ENCODE results near the gene RPL35.
A peak's percentile ranks its signal among the peaks of the same experiment; 100 is the strongest.
"Not testable (repeated sequence)": the region's sequence is repeated elsewhere in the genome, so short reads cannot be mapped to it uniquely, and the experiment has no call there.

Gene RPL35

GRCh38 chr9:124846969-124847368, 14.8 kb downstream of the RPL35 start:
- H2AFZ ChIP-seq (ENCODE audit: low read length): no peak overlapping the region
- no peaks in the 10 kb centered on the region for H3K9me3 ChIP-seq (ENCODE audit: insufficient read depth, low read depth, low read length)
- H3K36me3 ChIP-seq (ENCODE audit: insufficient read depth, low read length): no peaks in the 10 kb centered on the region
- TF ChIP-seq EZH2phosphoT487 (IDR thresholded peaks at IDR 0.05; ENCODE audit: borderline replicate concordance) (no peak), CTCF (conservative IDR thresholded peaks at IDR 0.05; ENCODE audit: low read length) (no peak)
- no peaks in the 10 kb centered on the region for H3F3A ChIP-seq (ENCODE audit: low read depth)
- H3K9ac ChIP-seq (ENCODE audit: low read depth, low read length, poor library complexity, severe bottlenecking): no peak overlapping the region
- no peak overlapping the region for H3K4me2 ChIP-seq (ENCODE audit: low read depth, low read length, poor library complexity, severe bottlenecking)
- no peaks in the 10 kb centered on the region for H3K4me1 ChIP-seq (ENCODE audit: insufficient read depth, low read length, poor library complexity, severe bottlenecking)
- H3K79me2 ChIP-seq (ENCODE audit: insufficient read depth, low read length): no peaks in the 10 kb centered on the region
- H4K20me1 ChIP-seq (ENCODE audit: insufficient read depth, low read length, poor library complexity, severe bottlenecking): no peaks in the 10 kb centered on the region
- H3K9me2 ChIP-seq (replicated peaks; ENCODE audit: low read depth, low read length): no peaks in the 10 kb centered on the region
- H3K4me3 ChIP-seq (ENCODE audit: low read length, poor library complexity, severe bottlenecking): no peak overlapping the region
- no peaks in the 10 kb centered on the region for H3K27me3 ChIP-seq (ENCODE audit: insufficient read depth, low read length, poor library complexity, severe bottlenecking)

- not testable (repeated sequence) for H3K4me2 ChIP-seq (ENCODE audit: low read depth, low read length, poor library complexity, severe bottlenecking); H3K9ac ChIP-seq (ENCODE audit: low read depth, low read length, poor library complexity, severe bottlenecking); H3K79me2 ChIP-seq (ENCODE audit: insufficient read depth, low read length); H2AFZ ChIP-seq (ENCODE audit: low read length); H3K4me1 ChIP-seq (ENCODE audit: insufficient read depth, low read length, poor library complexity, severe bottlenecking); H3K9me2 ChIP-seq (replicated peaks; ENCODE audit: low read depth, low read length); H3K36me3 ChIP-seq (ENCODE audit: insufficient read depth, low read length); H3F3A ChIP-seq (ENCODE audit: low read depth); H3K9me3 ChIP-seq (ENCODE audit: insufficient read depth, low read depth, low read length); H4K20me1 ChIP-seq (ENCODE audit: insufficient read depth, low read length, poor library complexity, severe bottlenecking); H3K27me3 ChIP-seq (ENCODE audit: insufficient read depth, low read length, poor library complexity, severe bottlenecking); H3K4me3 ChIP-seq (ENCODE audit: low read length, poor library complexity, severe bottlenecking)
Observed at GRCh38 chr9:124846467-124846866, 15.3 kb downstream of the RPL35 start.

GRCh38 chr9:124844291-124844690, 17.5 kb downstream of the RPL35 start:
- Histone ChIP-seq H3F3A (ENCODE audit: low read depth) (no peaks in the 10 kb centered on the region), H3K79me2 (ENCODE audit: insufficient read depth, low read length) (no peaks in the 10 kb centered on the region), H3K9me2 (replicated peaks; ENCODE audit: low read depth, low read length) (no peaks in the 10 kb centered on the region), H3K36me3 (ENCODE audit: insufficient read depth, low read length) (no peaks in the 10 kb centered on the region), H3K4me3 (ENCODE audit: low read length, poor library complexity, severe bottlenecking) (no peak overlapping the region), H3K4me2 (ENCODE audit: low read depth, low read length, poor library complexity, severe bottlenecking) (no peak overlapping the region), H3K9me3 (ENCODE audit: insufficient read depth, low read depth, low read length) (no peaks in the 10 kb centered on the region), H3K27me3 (ENCODE audit: insufficient read depth, low read length, poor library complexity, severe bottlenecking) (no peaks in the 10 kb centered on the region), H4K20me1 (ENCODE audit: insufficient read depth, low read length, poor library complexity, severe bottlenecking) (no peaks in the 10 kb centered on the region), H3K9ac (ENCODE audit: low read depth, low read length, poor library complexity, severe bottlenecking) (no peak overlapping the region), H3K4me1 (ENCODE audit: insufficient read depth, low read length, poor library complexity, severe bottlenecking) (no peaks in the 10 kb centered on the region), H2AFZ (ENCODE audit: low read length) (peak overlapping the region; percentile 64; the same call in 1 of the 2 replicates)
- TF ChIP-seq CTCF (conservative IDR thresholded peaks at IDR 0.05; ENCODE audit: low read length) (no peak), EZH2phosphoT487 (IDR thresholded peaks at IDR 0.05; ENCODE audit: borderline replicate concordance) (no peak)

- H2AFZ ChIP-seq (ENCODE audit: low read length): no peak overlapping the region; the same call in 1 of the 2 replicates
- H3K9me3 ChIP-seq (ENCODE audit: insufficient read depth, low read depth, low read length): no peaks in the 10 kb centered on the region
- H3F3A ChIP-seq (ENCODE audit: low read depth): no peaks in the 10 kb centered on the region
- H3K4me3 ChIP-seq (ENCODE audit: low read length, poor library complexity, severe bottlenecking): no peak overlapping the region
- no peaks in the 10 kb centered on the region for H3K27me3 ChIP-seq (ENCODE audit: insufficient read depth, low read length, poor library complexity, severe bottlenecking)
- H3K36me3 ChIP-seq (ENCODE audit: insufficient read depth, low read length): no peaks in the 10 kb centered on the region
- no peaks in the 10 kb centered on the region for H3K9me2 ChIP-seq (replicated peaks; ENCODE audit: low read depth, low read length)
- no peak overlapping the region for H3K9ac ChIP-seq (ENCODE audit: low read depth, low read length, poor library complexity, severe bottlenecking)
- H3K4me2 ChIP-seq (ENCODE audit: low read depth, low read length, poor library complexity, severe bottlenecking): no peak overlapping the region
- H3K79me2 ChIP-seq (ENCODE audit: insufficient read depth, low read length): no peaks in the 10 kb centered on the region
- H4K20me1 ChIP-seq (ENCODE audit: insufficient read depth, low read length, poor library complexity, severe bottlenecking): no peaks in the 10 kb centered on the region
- H3K4me1 ChIP-seq (ENCODE audit: insufficient read depth, low read length, poor library complexity, severe bottlenecking): no peaks in the 10 kb centered on the region
- TF ChIP-seq EZH2phosphoT487 (IDR thresholded peaks at IDR 0.05; ENCODE audit: borderline replicate concordance): no peak
- no peak for TF ChIP-seq CTCF (conservative IDR thresholded peaks at IDR 0.05; ENCODE audit: low read length)
Observed at GRCh38 chr9:124843456-124844034, 18.2 kb downstream of the RPL35 start.
